Measurements from ENCODE around the gene CSTPP1. TPM values are rescaled to one million over a fixed set of nuclear protein-coding genes. Genes with fewer than 3 reads are reported as not detected.
"Not testable (repeated sequence)": the region's sequence is repeated elsewhere in the genome, so short reads cannot be mapped to it uniquely, and the experiment has no call there.

The CSTPP1 gene
- total RNA-seq, 2 experiments from 2014 or later, result 14.5 to 18.2 TPM

GRCh38 chr11:47055534-47055933 lies 119.0 kb downstream of the CSTPP1 start:
- no peak for ATAC-seq

GRCh38 chr11:47056261-47056915 lies 119.8 kb downstream of the CSTPP1 start:
- DNase-seq, result no peak
- peaks cover 9% of the 10 kb centered on the region for H3K36me3 Mint-ChIP-seq
- H3K4me3 Mint-ChIP-seq, result no peak overlapping the region
- no peaks in the 10 kb centered on the region for H3K9me3 Mint-ChIP-seq (ENCODE audit: low read depth)
- H3K4me1 Mint-ChIP-seq, result peaks cover 11% of the 10 kb centered on the region
- CTCF ChIA-PET, result no interaction called here
- no peak overlapping the region for H3K27ac Mint-ChIP-seq
- H3K27me3 Mint-ChIP-seq, result no peaks in the 10 kb centered on the region
- ATAC-seq, result no peak

More at GRCh38 chr11:47055534-47055933, 119.0 kb downstream of the CSTPP1 start:
- Mint-ChIP-seq H3K36me3 (peaks cover 9% of the 10 kb centered on the region), H3K4me3 (no peak overlapping the region), H3K4me1 (peaks cover 2% of the 10 kb centered on the region), H3K27me3 (no peaks in the 10 kb centered on the region), H3K27ac (no peak overlapping the region), H3K9me3 (ENCODE audit: low read depth) (no peaks in the 10 kb centered on the region)
- CTCF ChIA-PET, result no interaction called here
- no peak for DNase-seq

GRCh38 chr11:47057365-47057764 lies 120.8 kb downstream of the CSTPP1 start:
- DNase-seq, result no peak
- no peak for ATAC-seq
- CTCF ChIA-PET, result no interaction called here
- Mint-ChIP-seq H3K4me3 (no peak overlapping the region), H3K36me3 (peaks cover 7% of the 10 kb centered on the region), H3K27me3 (no peaks in the 10 kb centered on the region), H3K27ac (no peak overlapping the region), H3K4me1 (peaks cover 16% of the 10 kb centered on the region), H3K9me3 (ENCODE audit: low read depth) (no peaks in the 10 kb centered on the region)

DNA sequence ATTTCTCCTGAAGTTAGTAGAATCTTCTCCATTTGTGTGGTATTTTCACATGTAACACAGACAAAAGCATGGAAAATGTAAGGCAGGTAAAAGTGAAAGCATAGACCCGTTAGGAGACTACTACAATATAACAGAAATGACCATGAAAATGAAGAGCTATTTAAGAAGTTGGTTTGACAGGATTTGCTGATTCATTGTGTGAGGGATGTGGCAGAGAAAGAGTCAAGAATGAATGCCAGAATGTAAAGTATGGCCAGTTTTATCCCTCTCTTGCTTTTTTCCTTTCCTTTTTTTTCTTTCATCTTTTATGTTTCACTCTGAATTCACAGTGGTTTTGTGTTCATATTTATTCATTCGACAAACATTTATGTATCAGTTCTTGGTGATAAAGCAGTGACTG lies 124.2 kb downstream of the CSTPP1 start:
- CTCF ChIA-PET, result interaction anchor here (1.6 kb wide), 1 partner anchor 20 kb away, joined by 3 read pairs; no protein-coding TSS in a partner anchor
- no peaks in the 10 kb centered on the region for H3K27me3 Mint-ChIP-seq
- ATAC-seq (peak; percentile 72), DNase-seq (no peak)
- H3K27ac Mint-ChIP-seq, result peak overlapping the region; percentile 49
- H3K4me1 Mint-ChIP-seq, result peaks cover 16% of the 10 kb centered on the region
- H3K4me3 Mint-ChIP-seq, result no peak overlapping the region
- H3K36me3 Mint-ChIP-seq, result peaks cover 6% of the 10 kb centered on the region
- H3K9me3 Mint-ChIP-seq (ENCODE audit: low read depth), result no peaks in the 10 kb centered on the region

DNA sequence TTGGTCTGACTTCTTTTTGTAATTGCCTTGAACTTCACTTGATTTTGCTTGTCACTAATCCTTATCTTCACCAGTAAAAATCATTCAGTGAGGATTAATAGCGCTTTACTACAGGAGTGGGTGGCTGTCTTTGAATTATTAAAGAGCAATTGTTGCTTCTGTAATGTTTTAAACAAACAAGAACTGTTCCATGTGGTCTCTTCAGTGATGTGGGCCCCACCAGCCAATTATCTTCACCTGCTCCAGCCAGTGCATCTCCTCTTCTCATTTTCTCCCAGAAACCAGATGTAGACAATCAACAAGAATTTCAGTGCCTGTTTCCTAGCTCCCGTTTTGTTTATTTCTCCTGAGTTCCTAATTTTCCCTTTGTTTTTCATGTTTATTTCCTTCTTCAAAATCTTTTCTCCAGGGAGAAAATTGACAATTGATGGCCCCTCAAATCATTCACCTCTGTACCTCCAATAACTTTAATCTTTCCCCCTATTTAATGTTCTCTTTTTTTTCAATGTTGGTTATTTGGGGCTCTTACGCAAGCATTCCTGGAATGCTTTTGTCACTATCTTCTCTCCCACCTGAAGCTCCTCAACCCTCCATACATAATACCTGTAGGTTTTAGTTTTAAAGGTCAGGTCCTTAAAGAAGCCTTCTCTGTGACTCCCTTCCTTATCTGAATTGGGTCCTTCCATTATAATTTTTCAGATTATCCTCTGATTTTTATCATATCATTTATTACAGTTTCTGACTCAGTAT lies 125.0 kb downstream of the CSTPP1 start:
- peaks cover 6% of the 10 kb centered on the region for H3K36me3 Mint-ChIP-seq
- DNase-seq, result no peak
- CTCF ChIA-PET, result no interaction called here
- H3K9me3 Mint-ChIP-seq (ENCODE audit: low read depth), result no peaks in the 10 kb centered on the region
- H3K27ac Mint-ChIP-seq, result no peak overlapping the region
- ATAC-seq, result no peak
- H3K4me3 Mint-ChIP-seq, result no peak overlapping the region
- H3K4me1 Mint-ChIP-seq, result peaks cover 16% of the 10 kb centered on the region
- no peaks in the 10 kb centered on the region for H3K27me3 Mint-ChIP-seq

- no peaks in the 10 kb centered on the region for H3K27me3 Mint-ChIP-seq
- peaks cover 3% of the 10 kb centered on the region for H3K36me3 Mint-ChIP-seq
- H3K4me3 Mint-ChIP-seq, result no peak overlapping the region
- CTCF ChIA-PET, result interaction anchor here (0.6 kb wide), 1 partner anchor 158 kb away, joined by 3 read pairs; no protein-coding TSS in a partner anchor
- no peak overlapping the region for H3K27ac Mint-ChIP-seq
- no peaks in the 10 kb centered on the region for H3K9me3 Mint-ChIP-seq (ENCODE audit: low read depth)
- ATAC-seq, result no peak
- peaks cover 16% of the 10 kb centered on the region for H3K4me1 Mint-ChIP-seq
- DNase-seq, result no peak
Measured at GRCh38 chr11:47062736-47063135, 126.2 kb downstream of the CSTPP1 start.

DNA sequence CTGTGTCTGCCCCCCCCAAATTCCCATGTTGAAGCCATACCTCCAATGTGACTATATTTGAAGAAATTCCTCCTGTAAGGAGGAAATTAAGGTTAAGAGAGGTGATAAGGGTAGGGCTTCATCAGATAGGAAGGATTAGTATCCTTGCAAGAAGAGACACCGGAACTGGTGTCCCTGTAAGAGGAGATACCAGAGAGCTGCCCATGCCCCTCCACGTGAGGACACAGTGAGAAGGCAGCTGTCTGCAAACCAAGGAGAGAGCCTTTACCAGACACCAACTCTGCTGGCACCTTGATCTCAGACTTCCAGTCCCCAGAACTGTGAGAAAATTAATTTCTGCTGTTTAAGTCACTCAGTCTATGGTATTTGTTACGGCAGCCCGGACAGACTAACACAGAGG lies 130.8 kb downstream of the CSTPP1 start:
- DNase-seq (no peak), ATAC-seq (no peak)
- H3K27ac Mint-ChIP-seq, result no peak overlapping the region
- no peaks in the 10 kb centered on the region for H3K4me1 Mint-ChIP-seq
- CTCF ChIA-PET, result no interaction called here
- no peak overlapping the region for H3K4me3 Mint-ChIP-seq
- H3K36me3 Mint-ChIP-seq, result peaks cover 3% of the 10 kb centered on the region
- no peaks in the 10 kb centered on the region for H3K9me3 Mint-ChIP-seq (ENCODE audit: low read depth)
- no peaks in the 10 kb centered on the region for H3K27me3 Mint-ChIP-seq

DNA sequence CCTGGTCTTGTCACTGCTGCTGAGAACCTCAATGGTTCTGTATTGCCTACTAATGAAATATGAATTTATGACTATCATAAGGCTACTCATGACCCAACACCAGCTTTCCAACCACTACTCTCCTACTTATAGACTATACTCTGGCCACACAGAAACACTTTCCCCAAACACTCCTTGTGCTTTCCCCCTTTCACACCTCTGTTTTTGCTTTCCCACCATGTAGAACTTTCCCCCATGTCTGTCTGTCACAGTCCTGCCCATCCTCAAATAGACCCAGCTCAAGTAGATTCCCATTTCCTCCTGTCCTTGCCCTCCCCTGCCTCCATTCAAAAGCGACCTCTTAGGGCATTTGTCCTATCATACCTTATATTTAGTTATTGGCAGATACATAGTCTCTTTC lies 134.2 kb downstream of the CSTPP1 start:
- DNase-seq (no peak), ATAC-seq (no peak)
- no peaks in the 10 kb centered on the region for H3K36me3 Mint-ChIP-seq
- no peaks in the 10 kb centered on the region for H3K9me3 Mint-ChIP-seq (ENCODE audit: low read depth)
- no peaks in the 10 kb centered on the region for H3K4me1 Mint-ChIP-seq
- H3K27ac Mint-ChIP-seq, result no peak overlapping the region
- no peaks in the 10 kb centered on the region for H3K27me3 Mint-ChIP-seq
- H3K4me3 Mint-ChIP-seq, result no peak overlapping the region
- CTCF ChIA-PET, result no interaction called here

- H3K27ac Mint-ChIP-seq, result no peak overlapping the region
- no peaks in the 10 kb centered on the region for H3K27me3 Mint-ChIP-seq
- no peaks in the 10 kb centered on the region for H3K4me1 Mint-ChIP-seq
- no peaks in the 10 kb centered on the region for H3K9me3 Mint-ChIP-seq (ENCODE audit: low read depth)
- DNase-seq, result no peak
- no peaks in the 10 kb centered on the region for H3K36me3 Mint-ChIP-seq
- CTCF ChIA-PET, result no interaction called here
- ATAC-seq, result no peak
- no peak overlapping the region for H3K4me3 Mint-ChIP-seq
Measured at GRCh38 chr11:47071341-47071740, 134.8 kb downstream of the CSTPP1 start.

GRCh38 chr11:47071791-47072261 lies 135.3 kb downstream of the CSTPP1 start:
- ATAC-seq (no peak), DNase-seq (no peak)
- no peaks in the 10 kb centered on the region for H3K27me3 Mint-ChIP-seq
- no peak overlapping the region for H3K27ac Mint-ChIP-seq
- no peaks in the 10 kb centered on the region for H3K4me1 Mint-ChIP-seq
- H3K9me3 Mint-ChIP-seq (ENCODE audit: low read depth), result no peaks in the 10 kb centered on the region
- H3K36me3 Mint-ChIP-seq, result no peaks in the 10 kb centered on the region
- H3K4me3 Mint-ChIP-seq, result no peak overlapping the region
- CTCF ChIA-PET, result interaction anchor here (0.6 kb wide), 1 partner anchor 472 kb away, joined by 3 read pairs; no protein-coding TSS in a partner anchor

DNA sequence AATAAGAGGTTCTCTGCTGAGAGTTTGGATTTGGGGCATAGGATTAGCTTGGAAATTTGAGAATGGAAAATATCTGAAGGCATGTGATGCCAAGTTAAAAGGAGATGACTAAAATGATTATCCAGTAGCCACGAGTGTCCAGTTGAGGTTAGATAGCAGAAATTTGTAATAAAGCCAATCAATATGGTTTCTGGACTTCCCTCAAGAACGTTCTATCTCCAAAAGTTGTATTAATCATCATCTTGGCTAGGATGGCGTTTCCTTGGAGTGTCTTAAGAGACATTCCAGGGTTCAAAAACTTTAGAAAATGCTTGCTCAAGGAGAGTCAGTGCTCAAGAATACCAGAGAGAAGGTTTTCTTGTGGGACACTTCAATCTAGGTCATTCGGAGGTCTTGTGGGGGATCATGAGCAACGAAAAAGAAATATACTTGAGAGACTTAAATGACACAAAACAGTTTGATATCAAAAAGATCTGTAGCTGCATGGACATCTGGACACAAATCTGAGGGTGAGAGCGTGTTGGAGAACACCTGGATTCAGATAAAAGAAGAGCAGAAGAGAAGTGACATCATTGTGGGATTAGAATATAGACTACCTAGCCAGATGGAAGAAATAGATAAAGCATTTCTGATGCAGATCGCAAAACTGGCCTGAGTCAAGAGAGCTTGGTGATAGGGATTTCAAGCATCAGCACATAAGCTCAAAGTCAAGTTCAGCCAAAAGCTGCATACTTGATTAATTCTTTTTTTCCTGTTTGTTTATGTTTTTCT lies 142.4 kb downstream of the CSTPP1 start:
- Mint-ChIP-seq H3K9me3 (ENCODE audit: low read depth) (no peaks in the 10 kb centered on the region), H3K4me3 (no peak overlapping the region), H3K27me3 (no peaks in the 10 kb centered on the region), H3K36me3 (no peaks in the 10 kb centered on the region), H3K27ac (no peak overlapping the region), H3K4me1 (peaks cover 7% of the 10 kb centered on the region)
- CTCF ChIA-PET, result interaction anchor here (0.6 kb wide), 1 partner anchor 226 kb away, joined by 3 read pairs; no protein-coding TSS in a partner anchor
- no peak for ATAC-seq
- DNase-seq, result no peak

- CTCF ChIA-PET, result interaction anchor here (1.0 to 1.5 kb wide), 3 partner anchors 20 to 52 kb away, joined by 3 read pairs; no protein-coding TSS in a partner anchor
- not testable (repeated sequence) for H3K4me3 Mint-ChIP-seq
Measured at GRCh38 chr11:47080775-47081174, 144.2 kb downstream of the CSTPP1 start.

GRCh38 chr11:47083913-47084312 lies 147.4 kb downstream of the CSTPP1 start:
- CTCF ChIA-PET, result no interaction called here
- Mint-ChIP-seq H3K27ac (no peak overlapping the region), H3K4me1 (peaks cover 12% of the 10 kb centered on the region)

More at GRCh38 chr11:47080775-47081174, 144.2 kb downstream of the CSTPP1 start:
- not testable (repeated sequence) for H3K27me3 Mint-ChIP-seq; DNase-seq; H3K9me3 Mint-ChIP-seq (ENCODE audit: low read depth); ATAC-seq; H3K27ac Mint-ChIP-seq; H3K4me1 Mint-ChIP-seq; H3K36me3 Mint-ChIP-seq

More at GRCh38 chr11:47083913-47084312, 147.4 kb downstream of the CSTPP1 start:
- Mint-ChIP-seq H3K36me3 (no peaks in the 10 kb centered on the region), H3K9me3 (ENCODE audit: low read depth) (no peaks in the 10 kb centered on the region), H3K4me3 (no peak overlapping the region), H3K27me3 (no peaks in the 10 kb centered on the region)
- ATAC-seq (no peak), DNase-seq (no peak)

Measured in activated CD8-positive, alpha-beta memory T cell treated with anti-CD3 and anti-CD28 coated beads, Interleukin-2, amount 10 ng/mL, durations not matched to agents 7 days and 5 days (primary cell).